GM19372 (cell line): ENCODE results near the gene ARSG.
"Not testable (repeated sequence)": the region's sequence is repeated elsewhere in the genome, so short reads cannot be mapped to it uniquely, and the experiment has no call there.

Experiments used
- ATAC-seq: cut with Tn5 transposase; IDR thresholded peaks from one replicate; pipeline ENCODE4 v1.9.1; 2021; ENCODE audit warnings: mild to moderate bottlenecking, low read depth, moderate library complexity; ENCODE audit not compliant: unreplicated experiment

The ARSG gene

DNA sequence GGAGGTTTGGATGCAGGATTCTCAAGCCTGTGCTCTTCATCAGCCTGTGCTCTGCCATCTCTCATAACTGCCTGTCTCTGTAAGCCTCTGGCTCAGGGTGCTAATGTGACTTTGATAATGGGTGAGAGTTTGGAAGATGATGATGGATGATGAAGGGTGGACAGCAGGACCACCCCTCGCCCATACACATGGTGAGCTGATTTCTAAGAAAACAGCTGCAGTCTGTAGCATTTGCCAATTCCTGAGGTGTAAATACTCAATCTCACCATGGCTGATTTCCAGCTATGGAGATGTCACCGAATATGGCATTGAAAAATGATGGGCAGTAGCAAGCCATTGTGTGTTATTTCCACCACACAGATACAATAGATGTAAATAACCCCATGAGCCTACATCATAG, 74.2 kb downstream of the ARSG start:
- no peak for ATAC-seq

GRCh38 chr17:68368387-68368786, 77.1 kb downstream of the ARSG start:
- no peak for ATAC-seq

DNA sequence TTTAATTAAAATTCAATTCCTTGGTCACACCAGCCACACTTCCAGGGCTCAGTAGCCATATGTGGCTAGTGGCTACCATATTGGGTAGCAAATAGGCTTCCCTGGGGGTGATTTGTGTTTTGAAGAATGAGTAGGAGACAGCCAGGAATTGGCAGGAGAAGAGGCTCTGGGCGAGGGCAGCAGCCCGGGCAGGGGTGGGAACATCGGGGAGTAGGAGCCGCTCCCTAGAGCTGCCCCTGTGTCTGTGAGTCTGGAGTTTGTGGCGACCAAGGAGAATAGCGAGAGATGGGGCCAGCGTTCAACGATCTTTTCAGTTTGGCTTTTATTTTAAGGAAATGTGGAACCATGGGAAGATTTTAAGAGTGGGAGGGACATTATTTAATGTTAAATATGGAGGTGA, 84.3 kb downstream of the ARSG start:
- no peak for ATAC-seq

- ATAC-seq: not testable (repeated sequence)
These were observed 84.9 kb downstream of the ARSG start for GRCh38 chr17:68376178-68376577.

GRCh38 chr17:68377771-68378267, 86.5 kb downstream of the ARSG start:
- no peak for ATAC-seq

DNA sequence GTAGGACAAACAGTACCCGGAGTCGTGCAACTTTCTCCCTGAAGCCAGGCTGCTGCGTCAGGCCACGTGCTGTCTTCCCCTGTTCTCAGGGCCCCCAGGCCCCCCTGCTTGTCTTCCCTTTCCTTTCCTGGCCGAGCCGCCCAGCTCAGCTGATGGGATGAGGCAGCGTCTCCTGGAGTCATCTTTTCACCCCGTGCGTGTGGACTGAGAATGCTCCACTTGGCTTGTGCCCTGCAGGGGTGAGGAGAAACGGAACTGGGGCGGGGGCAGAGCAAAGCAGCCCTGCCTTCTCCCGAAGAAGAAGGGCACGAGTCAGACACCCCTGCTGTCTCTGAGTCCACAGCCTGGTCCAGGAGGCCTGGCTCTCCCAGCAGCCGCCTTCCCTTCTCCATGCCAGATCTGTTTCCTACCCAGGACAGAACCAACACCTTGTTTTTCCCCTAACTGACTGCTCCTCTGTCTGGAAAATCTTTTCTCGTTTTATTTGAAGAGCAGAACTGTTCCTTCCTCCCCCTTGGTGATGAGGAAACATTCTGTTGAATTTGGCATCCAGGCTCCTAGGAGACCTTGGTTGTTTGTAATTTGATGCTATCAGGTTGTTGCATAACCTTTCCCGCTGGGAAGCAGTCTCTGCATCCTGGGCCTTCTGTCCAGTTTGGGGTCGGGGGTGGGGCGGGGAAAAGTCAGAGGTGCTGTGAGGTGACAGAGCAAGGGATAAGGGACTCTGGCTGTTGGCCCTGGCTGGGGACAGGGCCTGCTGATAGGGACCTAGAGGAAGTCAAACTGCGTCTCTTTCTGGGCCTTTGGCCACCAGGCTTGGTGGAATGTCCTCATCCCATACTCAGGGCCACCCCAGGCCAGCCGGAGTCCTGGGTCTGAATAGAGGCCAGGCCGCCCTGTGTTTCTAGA, 87.2 kb downstream of the ARSG start:
- ATAC-seq: no peak

- ATAC-seq: no peak
These were observed 87.8 kb downstream of the ARSG start for GRCh38 chr17:68379177-68379510.

- no peak for ATAC-seq
These were observed 88.7 kb downstream of the ARSG start for GRCh38 chr17:68379692-68380677.

- ATAC-seq: no peak
These were observed 90.0 kb downstream of the ARSG start for GRCh38 chr17:68381076-68381900.

- ATAC-seq: no peak
These were observed 91.3 kb downstream of the ARSG start for GRCh38 chr17:68382582-68383085.

GRCh38 chr17:68383120-68383442, 91.8 kb downstream of the ARSG start:
- no peak for ATAC-seq

DNA sequence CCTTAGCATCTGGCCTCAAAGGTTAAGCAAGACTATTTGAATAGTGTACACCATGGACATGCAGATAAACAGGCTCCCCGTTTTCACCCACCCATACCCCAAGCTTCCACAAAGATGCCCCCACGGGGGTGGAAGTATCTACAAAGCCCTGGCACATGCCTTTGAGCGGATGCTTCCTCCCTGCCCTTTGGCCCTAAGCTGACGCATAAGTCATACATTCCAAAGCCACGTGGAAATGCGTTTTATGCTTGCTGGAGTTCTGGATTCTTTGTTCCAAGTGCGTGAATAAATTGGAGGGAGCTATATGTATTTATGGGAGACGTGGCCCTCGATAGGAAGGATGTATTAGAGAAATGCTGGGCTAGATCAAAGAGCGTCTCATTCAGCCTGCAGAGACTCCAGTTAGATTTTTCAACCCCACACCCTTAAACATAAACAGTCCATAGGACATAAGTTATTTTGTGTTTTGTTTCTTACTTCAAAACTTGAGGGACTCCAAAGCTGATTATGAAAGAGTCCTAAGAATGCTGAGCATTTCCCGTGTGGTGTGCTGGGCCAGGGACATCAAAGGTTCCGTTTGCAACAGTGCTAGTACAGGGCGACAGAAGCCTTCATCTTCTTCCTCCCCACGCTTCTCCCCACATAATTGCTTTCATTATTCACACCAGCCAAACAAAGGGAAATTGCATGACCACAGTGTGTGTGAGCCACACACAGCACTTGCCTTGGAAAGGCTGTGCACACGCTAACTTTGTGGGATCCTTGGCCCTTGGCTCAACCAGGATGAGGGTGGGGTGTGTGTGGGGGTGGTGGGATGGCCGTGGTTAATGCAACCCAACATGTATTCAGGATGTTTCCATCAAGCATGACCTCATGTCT, 92.4 kb downstream of the ARSG start:
- ATAC-seq: no peak

DNA sequence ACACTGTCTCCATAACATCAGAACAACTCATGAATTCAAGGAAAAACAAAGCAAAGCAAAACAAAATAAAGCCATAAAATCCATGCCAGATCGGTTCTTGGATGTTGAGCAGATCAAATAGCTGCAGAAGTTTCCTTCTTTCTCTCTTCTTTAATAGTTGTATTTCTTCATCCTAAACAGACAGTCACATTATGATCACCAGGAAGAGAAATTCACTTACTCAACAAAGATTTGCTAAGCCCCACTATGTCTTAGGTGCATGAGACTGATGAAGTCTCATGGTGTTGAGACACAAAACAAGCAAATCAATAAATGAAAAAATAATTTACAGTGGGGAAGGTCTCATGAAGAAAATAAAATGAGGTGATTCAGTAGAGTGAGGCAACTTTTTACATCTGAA, 93.2 kb downstream of the ARSG start:
- no peak for ATAC-seq

GRCh38 chr17:68384941-68385340, 93.6 kb downstream of the ARSG start:
- ATAC-seq: no peak

- no peak for ATAC-seq
These were observed 94.4 kb downstream of the ARSG start for GRCh38 chr17:68385490-68386215.

- ATAC-seq: no peak
These were observed 96.3 kb downstream of the ARSG start for GRCh38 chr17:68387435-68388218.

GRCh38 chr17:68389041-68389440, 97.7 kb downstream of the ARSG start:
- no peak for ATAC-seq
